ENCODE results near the gene HS3ST6. TPM values are rescaled to one million over a fixed set of nuclear protein-coding genes. Genes with fewer than 3 reads are reported as not detected.
"Not testable (repeated sequence)": the region's sequence is repeated elsewhere in the genome, so short reads cannot be mapped to it uniquely, and the experiment has no call there.

HS3ST6 gene
- polyA plus RNA-seq, 1 experiment, result not detected

- no peak overlapping the region for H3K4me3 ChIP-seq (ENCODE audit: low read depth, low read length)
- peaks cover 4% of the 10 kb centered on the region for H3K27me3 ChIP-seq (ENCODE audit: control insufficient read depth, insufficient read depth, low read length)
- CTCF ChIA-PET, result no interaction called here
- H3K36me3 ChIP-seq (ENCODE audit: control insufficient read depth, insufficient read depth, low read length), result no peaks in the 10 kb centered on the region
- TF ChIP-seq, protein P1, sequence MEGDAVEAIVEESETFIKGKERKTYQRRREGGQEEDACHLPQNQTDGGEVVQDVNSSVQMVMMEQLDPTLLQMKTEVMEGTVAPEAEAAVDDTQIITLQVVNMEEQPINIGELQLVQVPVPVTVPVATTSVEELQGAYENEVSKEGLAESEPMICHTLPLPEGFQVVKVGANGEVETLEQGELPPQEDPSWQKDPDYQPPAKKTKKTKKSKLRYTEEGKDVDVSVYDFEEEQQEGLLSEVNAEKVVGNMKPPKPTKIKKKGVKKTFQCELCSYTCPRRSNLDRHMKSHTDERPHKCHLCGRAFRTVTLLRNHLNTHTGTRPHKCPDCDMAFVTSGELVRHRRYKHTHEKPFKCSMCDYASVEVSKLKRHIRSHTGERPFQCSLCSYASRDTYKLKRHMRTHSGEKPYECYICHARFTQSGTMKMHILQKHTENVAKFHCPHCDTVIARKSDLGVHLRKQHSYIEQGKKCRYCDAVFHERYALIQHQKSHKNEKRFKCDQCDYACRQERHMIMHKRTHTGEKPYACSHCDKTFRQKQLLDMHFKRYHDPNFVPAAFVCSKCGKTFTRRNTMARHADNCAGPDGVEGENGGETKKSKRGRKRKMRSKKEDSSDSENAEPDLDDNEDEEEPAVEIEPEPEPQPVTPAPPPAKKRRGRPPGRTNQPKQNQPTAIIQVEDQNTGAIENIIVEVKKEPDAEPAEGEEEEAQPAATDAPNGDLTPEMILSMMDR (IDR thresholded peaks at IDR 0.05; ENCODE audit: insufficient read depth, low read depth, low read length), result no peak
- DNase-seq (ENCODE audit: low read depth), result no peak
- POLR2A ChIA-PET, result no interaction called here
These were observed 38.7 kb downstream of the HS3ST6 start for GRCh38 chr16:1879477-1879876.

DNA sequence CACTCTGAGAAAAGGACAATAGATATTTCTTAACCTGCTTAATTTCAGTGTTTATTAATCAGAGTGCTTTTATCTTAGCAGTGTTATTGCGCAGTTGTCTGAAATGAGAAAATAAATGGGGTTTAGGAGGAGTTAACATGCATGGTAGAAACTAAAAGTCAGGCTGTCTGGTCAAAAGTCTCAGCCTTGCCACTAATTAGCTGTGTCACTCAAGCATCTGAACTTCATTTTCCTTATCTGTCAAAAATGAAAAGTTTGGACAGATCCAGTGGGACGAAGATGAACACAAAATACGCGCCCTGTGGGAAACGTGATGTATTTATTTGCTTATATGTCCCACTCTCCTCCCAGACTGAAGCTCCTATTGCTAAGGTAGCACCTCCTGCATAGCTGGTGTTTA lies 40.0 kb downstream of the HS3ST6 start:
- CTCF ChIA-PET, result interaction anchor here (0.8 kb wide), 1 partner anchor 51 kb away, joined by 3 read pairs; no protein-coding TSS in a partner anchor
- TF ChIP-seq, protein P1 (IDR thresholded peaks at IDR 0.05; ENCODE audit: insufficient read depth, low read depth, low read length), result no peak
- H3K36me3 ChIP-seq (ENCODE audit: control insufficient read depth, insufficient read depth, low read length), result no peaks in the 10 kb centered on the region
- peaks cover 4% of the 10 kb centered on the region for H3K27me3 ChIP-seq (ENCODE audit: control insufficient read depth, insufficient read depth, low read length)
- DNase-seq (ENCODE audit: low read depth), result no peak
- POLR2A ChIA-PET, result interaction anchor here (0.6 kb wide), 1 partner anchor 8 kb away, joined by 3 read pairs; no protein-coding TSS in a partner anchor
- no peak overlapping the region for H3K4me3 ChIP-seq (ENCODE audit: low read depth, low read length)

- TF ChIP-seq, protein P1 (IDR thresholded peaks at IDR 0.05; ENCODE audit: insufficient read depth, low read depth, low read length), result no peak
- CTCF ChIA-PET, result no interaction called here
- POLR2A ChIA-PET, result no interaction called here
- Histone ChIP-seq H3K36me3 (ENCODE audit: control insufficient read depth, insufficient read depth, low read length) (no peaks in the 10 kb centered on the region), H3K4me3 (ENCODE audit: low read depth, low read length) (no peak overlapping the region), H3K27me3 (ENCODE audit: control insufficient read depth, insufficient read depth, low read length) (peaks cover 4% of the 10 kb centered on the region)
- DNase-seq (ENCODE audit: low read depth), result no peak
These were observed 40.4 kb downstream of the HS3ST6 start for GRCh38 chr16:1877804-1878203.

GRCh38 chr16:1877089-1877488 lies 41.1 kb downstream of the HS3ST6 start:
- Histone ChIP-seq H3K27me3 (ENCODE audit: control insufficient read depth, insufficient read depth, low read length) (peaks cover 4% of the 10 kb centered on the region), H3K36me3 (ENCODE audit: control insufficient read depth, insufficient read depth, low read length) (no peaks in the 10 kb centered on the region), H3K4me3 (ENCODE audit: low read depth, low read length) (no peak overlapping the region)
- DNase-seq (ENCODE audit: low read depth), result no peak
- POLR2A ChIA-PET, result no interaction called here
- CTCF ChIA-PET, result no interaction called here
- TF ChIP-seq, protein P1 (IDR thresholded peaks at IDR 0.05; ENCODE audit: insufficient read depth, low read depth, low read length), result no peak

GRCh38 chr16:1876468-1876867 lies 41.7 kb downstream of the HS3ST6 start:
- H3K36me3 ChIP-seq (ENCODE audit: control insufficient read depth, insufficient read depth, low read length), result no peaks in the 10 kb centered on the region
- ChIA-PET CTCF (no interaction called here), POLR2A (no interaction called here)
- peaks cover 4% of the 10 kb centered on the region for H3K27me3 ChIP-seq (ENCODE audit: control insufficient read depth, insufficient read depth, low read length)
- TF ChIP-seq, protein P1 (IDR thresholded peaks at IDR 0.05; ENCODE audit: insufficient read depth, low read depth, low read length), result no peak
- no peak overlapping the region for H3K4me3 ChIP-seq (ENCODE audit: low read depth, low read length)
- DNase-seq (ENCODE audit: low read depth), result no peak

DNA sequence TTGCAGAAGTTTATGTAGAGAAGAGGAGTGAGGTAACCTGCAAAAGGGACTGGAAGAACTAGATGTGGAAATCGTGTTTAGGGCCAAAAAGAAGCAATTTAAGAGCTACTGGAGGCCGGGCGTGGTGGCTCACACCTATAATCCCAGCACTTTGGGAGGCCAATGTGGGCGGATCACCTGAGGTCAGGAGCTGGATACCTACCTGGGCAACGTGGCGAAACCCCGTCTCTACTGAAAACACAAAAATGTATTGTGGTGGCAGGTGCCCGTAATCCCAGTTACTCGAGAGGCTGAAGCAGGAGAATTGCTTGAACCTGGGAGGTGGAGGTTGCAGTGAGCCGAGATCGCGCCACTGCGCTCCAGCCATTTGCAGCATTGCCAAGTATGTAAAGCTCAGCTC lies 42.1 kb downstream of the HS3ST6 start:
- POLR2A ChIA-PET; H3K4me3 ChIP-seq (ENCODE audit: low read depth, low read length); CTCF ChIA-PET; H3K36me3 ChIP-seq (ENCODE audit: control insufficient read depth, insufficient read depth, low read length); DNase-seq (ENCODE audit: low read depth); H3K27me3 ChIP-seq (ENCODE audit: control insufficient read depth, insufficient read depth, low read length): not testable (repeated sequence)

Measured in BJ (cell line).